ENCODE data around the gene NTM.

DNA sequence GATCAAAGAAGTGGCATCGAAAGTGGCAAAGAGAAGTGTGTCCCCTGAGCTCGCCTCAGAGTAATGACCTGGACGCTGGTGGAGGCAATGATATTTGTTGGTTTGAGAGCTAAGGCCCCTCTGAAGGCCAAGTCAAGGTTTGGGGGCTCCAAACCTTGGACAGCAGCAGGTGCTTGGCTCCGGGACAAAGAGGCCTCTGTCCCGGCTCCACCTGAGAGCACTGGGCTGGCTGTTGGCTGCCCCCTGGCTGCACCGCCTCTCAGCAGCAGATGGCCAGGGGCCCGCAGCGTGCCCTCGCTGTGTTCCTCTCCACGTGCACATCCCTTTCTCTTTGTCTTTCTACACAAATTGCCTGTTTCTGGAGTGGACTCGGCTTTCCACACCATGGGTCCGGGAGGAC, 301.3 kb downstream of the NTM start:
- no peak for TF ChIP-seq HDGF (IDR thresholded peaks at IDR 0.05; ENCODE audit: borderline replicate concordance)
- no peak for TF ChIP-seq L3MBTL2 (conservative IDR thresholded peaks at IDR 0.05)
- no peak for TF ChIP-seq SUZ12 (IDR thresholded peaks at IDR 0.05)
- no peak for TF ChIP-seq FOXM1 (IDR thresholded peaks at IDR 0.05; ENCODE audit: borderline replicate concordance)
- no peak for TF ChIP-seq SP1 (IDR thresholded peaks at IDR 0.05)
- no peak for TF ChIP-seq ELF4 (IDR thresholded peaks at IDR 0.05)
- no peak for TF ChIP-seq TARDBP (IDR thresholded peaks at IDR 0.05)
- TF ChIP-seq FOXK2 (IDR thresholded peaks at IDR 0.05): no peak
